Hepatocyte (in vitro differentiated cells): Measurements from ENCODE around the gene IGDCC3. TPM values are rescaled to one million over a fixed set of nuclear protein-coding genes. Genes with fewer than 3 reads are reported as not detected.
A peak's percentile ranks its signal among the peaks of the same experiment; 100 is the strongest.

Experiments used
- DNase-seq: peaks from one replicate; pipeline ENCODE4 v3.0.0-alpha.2; 2016; ENCODE audit warnings: low spot score
- H2AFZ ChIP-seq: fragments of 200-600 bp; sonication (generic); 2 replicates; pipeline ENCODE4 v1.6.0; 2016; ENCODE audit warnings: antibody characterized with exemption, mild to moderate bottlenecking
- H3K27ac ChIP-seq: fragments of 200-600 bp; sonication (generic); 2 replicates; pipeline ENCODE4 v1.5.1; 2016; ENCODE audit warnings: mild to moderate bottlenecking
- H3K27me3 ChIP-seq: fragments of 200-600 bp; sonication (generic); 2 replicates; pipeline ENCODE4 v1.6.1; 2016
- H3K36me3 ChIP-seq: fragments of 200-600 bp; sonication (generic); replicated peaks from 2 replicates; pipeline ENCODE4 v1.5.1; 2016; ENCODE audit warnings: low read depth; ENCODE audit not compliant: insufficient read depth
- H3K4me1 ChIP-seq: fragments of 200-600 bp; sonication (generic); 2 replicates; pipeline ENCODE4 v1.5.1; 2016; ENCODE audit warnings: mild to moderate bottlenecking, moderate library complexity; ENCODE audit not compliant: insufficient read depth
- H3K4me2 ChIP-seq: fragments of 200-600 bp; sonication (generic); 2 replicates; pipeline ENCODE4 v1.6.0; 2016
- H3K4me3 ChIP-seq: fragments of 200-600 bp; sonication (generic); 2 replicates; pipeline ENCODE4 v1.5.1; 2016; ENCODE audit warnings: mild to moderate bottlenecking
- H3K79me2 ChIP-seq: fragments of 200-600 bp; sonication (generic); 2 replicates; pipeline ENCODE4 v1.6.0; 2017; ENCODE audit warnings: mild to moderate bottlenecking
- H3K9me2 ChIP-seq: fragments of 200-600 bp; sonication (generic); replicated peaks from 2 replicates; pipeline ENCODE4 v1.6.0; 2017; ENCODE audit warnings: mild to moderate bottlenecking; ENCODE audit not compliant: insufficient read depth
- H3K9me3 ChIP-seq: fragments of 200-600 bp; sonication (generic); 2 replicates; pipeline ENCODE4 v1.5.1; 2016; ENCODE audit warnings: low read depth, mild to moderate bottlenecking
- H4K20me1 ChIP-seq: fragments of 200-600 bp; sonication (generic); 2 replicates; pipeline ENCODE4 v1.6.0; 2016; ENCODE audit warnings: mild to moderate bottlenecking; ENCODE audit not compliant: insufficient read depth, poor library complexity, severe bottlenecking
- CTCF ChIP-seq: fragments of 200-600 bp; sonication (generic); IDR thresholded peaks from 2 replicates; pipeline ENCODE4 v1.5.1; 2016; ENCODE audit warnings: antibody characterized with exemption, mild to moderate bottlenecking; ENCODE audit not compliant: poor library complexity
- EZH2 ChIP-seq: fragments of 200-600 bp; sonication (generic); IDR thresholded peaks from 2 replicates; pipeline ENCODE4 v1.6.1; 2016; ENCODE audit warnings: antibody characterized with exemption, mild to moderate bottlenecking, borderline replicate concordance
- EZH2phosphoT487 ChIP-seq: fragments of 200-600 bp; sonication (generic); IDR thresholded peaks from one replicate; pipeline ENCODE4 v1.6.1; 2018; ENCODE audit warnings: antibody characterized with exemption, mild to moderate bottlenecking, low read depth, moderate library complexity; ENCODE audit not compliant: unreplicated experiment, severe bottlenecking
- WGBS: methylation state at CpG from one replicate; pipeline ENCODE4 v1.1.6; 2016; ENCODE audit warnings: low lambda C conversion rate; ENCODE audit errors: missing lambda C conversion rate; 5-methylcytosine and 5-hydroxymethylcytosine counted together
- polyA plus RNA-seq: library from polyadenylated mRNA; unstranded; fragments of >200 nt; fragmentation: Nextera tagmentation; extraction: Ambion mirVana; gene quantifications from 2 replicates; pipeline ENCODE4 v1.2.1, GENCODE V29; 2016
- total RNA-seq: library from RNA; depleted of rRNA; stranded (reverse); fragments of >200 nt; gene quantifications from 2 replicates; pipeline ENCODE4 v1.2.3, GENCODE V29; 2014

The IGDCC3 gene
- total and polyA plus RNA-seq, 2 experiments from 2014 or later: 8.1 to 14.8 TPM

- Histone ChIP-seq H3K27ac (peak overlapping the region; percentile 60), H3K9me2 (no peaks in the 10 kb centered on the region), H3K4me2 (peak overlapping the region; percentile 35), H3K9me3 (no peaks in the 10 kb centered on the region), H3K27me3 (no peaks in the 10 kb centered on the region), H4K20me1 (no peaks in the 10 kb centered on the region), H2AFZ (no peak overlapping the region), H3K79me2 (no peaks in the 10 kb centered on the region), H3K4me1 (peaks cover 13% of the 10 kb centered on the region), H3K4me3 (no peak overlapping the region), H3K36me3 (no peaks in the 10 kb centered on the region)
- DNase-seq: no peak
- WGBS: 54% methylated on average over 7 of the region's 7 CpGs
- TF ChIP-seq EZH2 (no peak), CTCF (no peak)
Observed at GRCh38 chr15:65405791-65406423, 28.1 kb upstream of the IGDCC3 start.

DNA sequence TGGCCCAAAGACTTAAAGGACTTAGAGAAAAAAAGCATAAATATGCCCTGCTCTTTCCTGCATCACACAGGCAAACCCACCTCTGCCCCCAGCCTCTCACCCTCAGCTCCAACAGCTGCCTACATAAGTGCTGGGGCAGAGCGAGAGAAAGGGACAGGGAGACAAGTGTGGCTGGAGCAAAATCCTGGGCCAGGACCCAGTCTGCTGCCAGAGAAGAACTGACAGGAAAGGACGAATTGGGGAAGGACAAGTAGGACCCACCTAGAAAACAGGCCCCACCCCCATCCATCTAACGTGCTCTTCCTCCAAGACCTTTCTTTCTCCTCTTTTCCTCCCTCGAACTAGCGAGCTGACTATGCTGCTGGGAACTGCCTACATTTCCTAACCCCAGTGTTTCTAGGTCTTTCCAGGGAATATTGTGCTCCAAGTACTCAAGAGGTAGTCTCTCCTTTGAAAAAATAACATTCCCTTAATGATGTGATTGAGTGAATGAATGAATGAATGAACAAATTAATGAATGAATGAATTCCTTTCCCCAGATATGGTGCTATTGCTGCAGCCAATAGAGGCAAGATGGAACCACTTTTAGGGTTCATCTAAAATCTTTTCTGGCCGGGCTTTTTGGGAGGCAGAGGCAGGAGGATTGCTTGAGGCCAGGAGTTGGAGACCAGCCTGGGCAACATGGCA is 26.5 kb upstream of the IGDCC3 start:
- Histone ChIP-seq H3K4me1 (peaks cover 13% of the 10 kb centered on the region), H3K79me2 (no peaks in the 10 kb centered on the region), H4K20me1 (no peaks in the 10 kb centered on the region), H3K4me3 (no peak overlapping the region), H3K9me3 (no peaks in the 10 kb centered on the region), H2AFZ (no peak overlapping the region), H3K36me3 (no peaks in the 10 kb centered on the region), H3K4me2 (no peak overlapping the region), H3K27me3 (no peaks in the 10 kb centered on the region), H3K27ac (no peak overlapping the region), H3K9me2 (no peaks in the 10 kb centered on the region)
- DNase-seq: no peak
- 87% methylated on average over 6 of the region's 6 CpGs for WGBS
- TF ChIP-seq EZH2phosphoT487: no peak
- no peak for TF ChIP-seq EZH2
- no peak for TF ChIP-seq CTCF

DNA sequence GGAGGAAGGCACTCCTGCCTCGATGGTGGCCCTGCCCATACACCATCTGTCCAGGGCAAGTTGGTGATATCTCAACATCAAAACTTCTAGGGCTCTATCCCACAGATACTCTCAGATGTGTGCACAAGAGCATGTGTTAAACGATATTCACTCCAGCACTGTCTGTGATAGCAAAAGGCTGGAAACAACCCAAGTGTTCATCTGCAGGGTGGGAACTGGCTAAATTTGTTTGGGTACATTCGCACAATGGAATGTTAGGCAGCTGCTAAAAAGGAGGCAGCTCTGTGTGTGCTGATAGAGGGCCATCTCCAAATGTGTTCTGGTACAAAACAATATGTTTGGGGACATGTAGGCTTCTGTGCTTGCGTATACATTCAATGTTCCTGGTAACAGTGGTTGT is 25.2 kb upstream of the IGDCC3 start:
- H3K4me1 ChIP-seq: peaks cover 13% of the 10 kb centered on the region
- no peak overlapping the region for H3K4me3 ChIP-seq
- H3K79me2 ChIP-seq: no peaks in the 10 kb centered on the region
- 93% methylated on average over 4 of the region's 4 CpGs for WGBS
- no peak for DNase-seq
- no peaks in the 10 kb centered on the region for H3K36me3 ChIP-seq
- no peaks in the 10 kb centered on the region for H3K27me3 ChIP-seq
- no peaks in the 10 kb centered on the region for H3K9me3 ChIP-seq
- no peak overlapping the region for H3K4me2 ChIP-seq
- no peak overlapping the region for H2AFZ ChIP-seq
- H3K27ac ChIP-seq: no peak overlapping the region
- TF ChIP-seq CTCF: no peak
- no peak for TF ChIP-seq EZH2phosphoT487
- TF ChIP-seq EZH2: no peak
- H4K20me1 ChIP-seq: no peaks in the 10 kb centered on the region
- H3K9me2 ChIP-seq: no peaks in the 10 kb centered on the region
